ENCODE measurements around the gene RCAN1. TPM values are rescaled to one million over a fixed set of nuclear protein-coding genes. Genes with fewer than 3 reads are reported as not detected.

The RCAN1 gene
- total and polyA plus RNA-seq, 2 of the 4 experiments (the other 2 are of a cell fraction): 53.5 to 175 TPM

GRCh38 chr21:34582506-34583150 lies 32.3 kb downstream of the RCAN1 start (continued):
- peak; percentile 84 for TF ChIP-seq RAD21 (IDR thresholded peaks at IDR 0.05; ENCODE audit: low read length)
- TF ChIP-seq RCOR1 (IDR thresholded peaks at IDR 0.05; ENCODE audit: insufficient replicate concordance, low read length): no peak

GRCh38 chr21:34580181-34580700 lies 34.7 kb downstream of the RCAN1 start:
- peak overlapping the region; percentile 77; the same call in 1 of the 2 replicates for H2BK120ac ChIP-seq (ENCODE audit: low read depth, low read length)
- intact Hi-C loops (cut with micrococcal nuclease) (no loop called here), in situ Hi-C loops (cut with MboI; ENCODE audit: low sequenced_read_pairs) (no loop called here), dilution Hi-C loops (cut with HindIII; ENCODE audit: low sequenced_read_pairs, unreplicated experiment) (no loop called here)
- H3K36me3 ChIP-seq (ENCODE audit: control insufficient read depth, insufficient read depth, low read length): no peaks in the 10 kb centered on the region
- peaks cover 12 to 45% of the 10 kb centered on the region in 2 experiments; a peak in 3 of 4 replicates for H3K79me1 ChIP-seq (ENCODE audit: low read depth in 1 of 2, low read length in 2 of 2)
- ChIA-PET CTCF (no interaction called here), POLR2A (ENCODE audit: unreplicated experiment) (no interaction called here)
- no peaks in the 10 kb centered on the region for H3K27me3 ChIP-seq (ENCODE audit: control insufficient read depth, insufficient read depth, low read length)
- peaks cover 14% of the 10 kb centered on the region for H3K9me1 ChIP-seq (ENCODE audit: insufficient read depth, low read length)
- no peak overlapping the region for H3K9ac ChIP-seq (ENCODE audit: low read depth, low read length)
- H3K14ac ChIP-seq (replicated peaks; ENCODE audit: low read depth, low read length): 0 out of 2 replicates have a peak overlapping the region, but pooled peaks have one; percentile 80
- no peak overlapping the region for H2AFZ ChIP-seq (replicated peaks; ENCODE audit: low read length, poor library complexity)
- peak overlapping the region; percentile 47; the same call in 1 of the 2 replicates for H2BK20ac ChIP-seq (ENCODE audit: low read depth, low read length)
- no peak for DNase-seq
- H2AK5ac ChIP-seq (ENCODE audit: low read depth, low read length): peak overlapping the region; percentile 76
- peak overlapping the region; percentile 40; the same call in 1 of the 3 replicates for H2BK15ac ChIP-seq (ENCODE audit: low read depth, low read length)
- no peak for ATAC-seq (ENCODE audit: low read depth)
- no peak overlapping the region for H4K5ac ChIP-seq (ENCODE audit: low read depth, low read length)
- peak overlapping the region; percentile 9; the same call in 1 of the 2 replicates for H3K18ac ChIP-seq (ENCODE audit: low read depth, low read length)
- H3K23ac ChIP-seq (ENCODE audit: low read depth, low read length): peak overlapping the region; percentile 4; the same call in 1 of the 2 replicates
- TF ChIP-seq CTCF (conservative IDR thresholded peaks at IDR 0.05; ENCODE audit: low read depth, low read length): no peak
- TF ChIP-seq FOS (IDR thresholded peaks at IDR 0.05; ENCODE audit: low read depth, low read length): no peak
- no peaks in the 10 kb centered on the region for H3K9me3 ChIP-seq (ENCODE audit: control insufficient read depth, insufficient read depth, low read length)
- peaks cover 13% of the 10 kb centered on the region for H3K4me1 ChIP-seq (ENCODE audit: control insufficient read depth, insufficient read depth, low read length)
- peak overlapping the region; percentile 5; the same call in 1 of the 2 replicates for H3K4ac ChIP-seq (ENCODE audit: low read depth, low read length)
- no peak overlapping the region for H3K4me3 ChIP-seq (ENCODE audit: insufficient read depth, low read depth, low read length)
- no peak overlapping the region for H2AK9ac ChIP-seq (replicated peaks; ENCODE audit: low read depth, low read length, poor library complexity)
- peak overlapping the region in 1 of 2 experiments; percentile 11; a peak in 1 of 4 replicates for H4K8ac ChIP-seq (ENCODE audit: low read depth in 2 of 2, low read length in 2 of 2)
- H2BK5ac ChIP-seq (ENCODE audit: low read depth, low read length, poor library complexity, severe bottlenecking): no peak overlapping the region
- BruUV-seq (replicated peaks): no TSS peak
- no peaks in the 10 kb centered on the region for H4K20me1 ChIP-seq (ENCODE audit: insufficient read depth, low read length)
- no peak overlapping the region for H3K27ac ChIP-seq (ENCODE audit: insufficient read depth, low read length)
- H3K4me2 ChIP-seq (ENCODE audit: low read depth, low read length): no peak overlapping the region
- H3K56ac ChIP-seq (ENCODE audit: extremely low read depth, insufficient read depth, low read length): no peak overlapping the region
- WGBS, 2 experiments (ENCODE audit: extremely low coverage in 2 of 2, insufficient read length in 1 of 2): no CpG with 5 or more reads among the region's 9 CpGs
- peak overlapping the region; percentile 66 for H4K91ac ChIP-seq (ENCODE audit: insufficient read depth, low read depth, low read length)

Data from IMR-90 (cell line).